IMR-90 (cell line): ENCODE measurements around the gene LMO1. TPM values are rescaled to one million over a fixed set of nuclear protein-coding genes. Genes with fewer than 3 reads are reported as not detected.

Source experiments
- ATAC-seq: fragments of 200-7000 bp; cut with Tn5 transposase; 2 replicates; pipeline ENCODE4 v1.9.1; 2020; ENCODE audit warnings: low read depth, mild to moderate bottlenecking, moderate library complexity
- BruUV-seq: library from RNA; stranded (reverse); fragments of 400-500 nt; replicated peaks from 2 replicates; lab custom pipeline; 2021; lab: Mats Ljungman, UMichigan
- CTCF ChIA-PET: fragments of 300-600 bp; formaldehyde crosslinking; extraction: SDS; loops from one replicate; lab custom pipeline; 2021; ENCODE audit warnings: antibody characterized with exemption; lab: Yijun Ruan, JAX
- POLR2A ChIA-PET: fragments of 300-600 bp; sonication (Branson Sonifier 250); formaldehyde crosslinking; loops from one replicate; lab custom pipeline; 2022; ENCODE audit warnings: antibody characterized with exemption; ENCODE audit not compliant: unreplicated experiment; lab: Charles Lee
- DNase-seq: peaks from one replicate; pipeline ENCODE4 v3.0.0; 2013
- H2AFZ ChIP-seq: replicated peaks from 2 replicates; pipeline ENCODE3; 2013; ENCODE audit warnings: low read length, mild to moderate bottlenecking; ENCODE audit not compliant: poor library complexity
- H2AK5ac ChIP-seq: 2 replicates; pipeline ENCODE4 v1.6.1; 2013; ENCODE audit warnings: low read depth, low read length, inconsistent platforms
- H2AK9ac ChIP-seq: replicated peaks from 2 replicates; pipeline ENCODE3; 2013; ENCODE audit warnings: mild to moderate bottlenecking, low read depth, low read length, moderate library complexity; ENCODE audit not compliant: poor library complexity
- H2BK120ac ChIP-seq: 2 replicates; pipeline ENCODE4 v1.6.1; 2013; ENCODE audit warnings: low read depth, low read length, inconsistent platforms
- H2BK15ac ChIP-seq: 3 replicates; pipeline ENCODE4 v1.6.1; 2013; ENCODE audit warnings: low read depth, low read length, inconsistent platforms
- H2BK20ac ChIP-seq: 2 replicates; pipeline ENCODE4 v1.6.1; 2013; ENCODE audit warnings: low read depth, mild to moderate bottlenecking, inconsistent platforms, low read length, moderate library complexity
- H2BK5ac ChIP-seq: 2 replicates; pipeline ENCODE4 v1.6.1; 2013; ENCODE audit warnings: mild to moderate bottlenecking, low read depth, low read length, inconsistent platforms; ENCODE audit not compliant: poor library complexity, severe bottlenecking
- H3K14ac ChIP-seq: replicated peaks from 2 replicates; pipeline ENCODE4 v1.6.1; 2013; ENCODE audit warnings: low read depth, low read length, inconsistent platforms
- H3K18ac ChIP-seq: 2 replicates; pipeline ENCODE4 v1.6.1; 2013; ENCODE audit warnings: low read depth, low read length, control low read depth
- H3K23ac ChIP-seq: 2 replicates; pipeline ENCODE4 v1.6.1; 2013; ENCODE audit warnings: low read depth, low read length, inconsistent platforms
- H3K27ac ChIP-seq: 2 replicates; pipeline ENCODE4 v1.5.1; 2013; ENCODE audit warnings: mild to moderate bottlenecking, control low read depth, low read length; ENCODE audit not compliant: insufficient read depth
- H3K27me3 ChIP-seq: 2 replicates; pipeline ENCODE4 v1.6.1; 2013; ENCODE audit warnings: low read length; ENCODE audit not compliant: control insufficient read depth, insufficient read depth
- H3K36me3 ChIP-seq: 2 replicates; pipeline ENCODE4 v1.6.1; 2013; ENCODE audit warnings: low read length, mixed read lengths; ENCODE audit not compliant: control insufficient read depth, insufficient read depth
- H3K4ac ChIP-seq: 2 replicates; pipeline ENCODE4 v1.6.1; 2013; ENCODE audit warnings: low read depth, low read length, inconsistent platforms
- H3K4me1 ChIP-seq: 2 replicates; pipeline ENCODE4 v1.6.1; 2013; ENCODE audit warnings: low read length, mixed read lengths; ENCODE audit not compliant: control insufficient read depth, insufficient read depth
- H3K4me2 ChIP-seq: 2 replicates; pipeline ENCODE4 v1.6.1; 2013; ENCODE audit warnings: low read depth, mild to moderate bottlenecking, control low read depth, low read length, moderate library complexity
- H3K4me3 ChIP-seq: 2 replicates; pipeline ENCODE4 v1.5.1; 2013; ENCODE audit warnings: low read depth, mild to moderate bottlenecking, control low read depth, low read length, moderate library complexity; ENCODE audit not compliant: insufficient read depth
- H3K56ac ChIP-seq: 2 replicates; pipeline ENCODE4 v1.6.1; 2013; ENCODE audit warnings: low read length, inconsistent platforms; ENCODE audit not compliant: insufficient read depth; ENCODE audit errors: extremely low read depth
- H3K79me1 ChIP-seq, 2 experiments: 2 replicates each; pipeline ENCODE4 v1.6.1; 2013; ENCODE audit warnings: low read length in 2 of 2, inconsistent platforms in 1 of 2, low read depth in 1 of 2
- H3K9ac ChIP-seq: 2 replicates; pipeline ENCODE4 v1.6.1; 2013; ENCODE audit warnings: low read depth, low read length, control low read depth
- H3K9me1 ChIP-seq: 2 replicates; pipeline ENCODE4 v1.6.1; 2013; ENCODE audit warnings: low read length, inconsistent platforms; ENCODE audit not compliant: insufficient read depth
- H3K9me3 ChIP-seq: 2 replicates; pipeline ENCODE4 v1.6.1; 2013; ENCODE audit warnings: low read length; ENCODE audit not compliant: control insufficient read depth, insufficient read depth
- H4K20me1 ChIP-seq: 2 replicates; pipeline ENCODE4 v1.6.1; 2013; ENCODE audit warnings: low read length, inconsistent platforms; ENCODE audit not compliant: insufficient read depth
- H4K5ac ChIP-seq: 2 replicates; pipeline ENCODE4 v1.6.1; 2013; ENCODE audit warnings: mild to moderate bottlenecking, low read depth, low read length, control low read depth
- H4K8ac ChIP-seq, 2 experiments: 2 replicates each; pipeline ENCODE4 v1.6.1; 2013; ENCODE audit warnings: low read depth in 2 of 2, low read length in 2 of 2, control low read depth in 1 of 2, inconsistent platforms in 1 of 2
- H4K91ac ChIP-seq: 2 replicates; pipeline ENCODE4 v1.6.1; 2013; ENCODE audit warnings: low read depth, low read length, inconsistent platforms; ENCODE audit not compliant: insufficient read depth
- BHLHE40 ChIP-seq: fragments of 150-350 bp; IDR thresholded peaks from 2 replicates; pipeline ENCODE4 v1.6.1; 2016; ENCODE audit warnings: mild to moderate bottlenecking, low read depth, low read length
- CEBPB ChIP-seq: IDR thresholded peaks from 2 replicates; pipeline ENCODE4 v1.6.1; 2012; ENCODE audit warnings: low read depth, low read length, improper control_type of control experiment
- CHD1 ChIP-seq: IDR thresholded peaks from 2 replicates; pipeline ENCODE4 v1.6.1; 2012; ENCODE audit warnings: low read depth, low read length, improper control_type of control experiment
- CTCF ChIP-seq: conservative IDR thresholded peaks from 2 replicates; pipeline ENCODE4 v1.5.1; 2012; ENCODE audit warnings: mild to moderate bottlenecking, low read depth, low read length, improper control_type of control experiment
- MXI1 ChIP-seq: IDR thresholded peaks from 2 replicates; pipeline ENCODE4 v1.6.1; 2012; ENCODE audit warnings: low read depth, mild to moderate bottlenecking, low read length, moderate library complexity, borderline replicate concordance
- NFE2L2 ChIP-seq: fragments of 150-350 bp; IDR thresholded peaks from 2 replicates; pipeline ENCODE4 v1.6.1; 2016; ENCODE audit warnings: low read depth, mild to moderate bottlenecking, low read length
- POLR2A ChIP-seq: IDR thresholded peaks from 2 replicates; pipeline ENCODE4 v1.6.1; 2012; ENCODE audit warnings: mild to moderate bottlenecking, low read depth, low read length
- RFX5 ChIP-seq: IDR thresholded peaks from 2 replicates; pipeline ENCODE4 v1.8.0; 2012; ENCODE audit warnings: low read depth, mild to moderate bottlenecking, low read length, moderate library complexity
- SMC3 ChIP-seq: fragments of 150-350 bp; IDR thresholded peaks from 2 replicates; pipeline ENCODE4 v1.6.1; 2016; ENCODE audit warnings: low read depth, mild to moderate bottlenecking, antibody characterized with exemption, low read length, moderate library complexity
- USF2 ChIP-seq: fragments of 150-350 bp; IDR thresholded peaks from 2 replicates; pipeline ENCODE4 v1.6.1; 2017; ENCODE audit warnings: mild to moderate bottlenecking, antibody characterized with exemption, low read length, low read depth
- WGBS, 2 experiments: methylation state at CpG; one replicate each; pipeline versions ENCODE4 v1.1.5 to v1.1.7; 2013; ENCODE audit warnings: missing lambda C conversion rate in 2 of 2; ENCODE audit not compliant: insufficient read length in 1 of 2; ENCODE audit errors: extremely low coverage in 2 of 2; 5-methylcytosine and 5-hydroxymethylcytosine counted together
- dilution Hi-C: fragments of 300-500 bp; cut with HindIII; formaldehyde crosslinking; loops from one replicate; pipeline ENCODE4 v1.14.3; 2018; ENCODE audit warnings: low sequenced_read_pairs; ENCODE audit not compliant: unreplicated experiment
- in situ Hi-C: fragments of 300-500 bp; cut with MboI; formaldehyde crosslinking; loops from 3 replicates; pipeline ENCODE4 v1.14.3; 2019; ENCODE audit warnings: low sequenced_read_pairs, inconsistent platforms, mixed read lengths
- intact Hi-C: fragments of 100-400 bp; cut with micrococcal nuclease; formaldehyde crosslinking; loops from 2 replicates; pipeline ENCODE4 v1.10.0; 2022
- polyA plus RNA-seq, 3 experiments: library from polyadenylated mRNA; depleted of rRNA; stranded (reverse); fragments of >200 nt; gene quantifications; 2 replicates each; pipeline ENCODE4 v1.2.3, GENCODE V29; 2012; ENCODE audit warnings: low replicate concordance in 1 of 3
- total RNA-seq: library from RNA; depleted of rRNA; stranded (reverse); fragments of >200 nt; gene quantifications from 2 replicates; pipeline ENCODE4 v1.2.3, GENCODE V29; 2012

Gene LMO1
- total and polyA plus RNA-seq, 2 of the 4 experiments (the other 2 are of a cell fraction): not detected

- Histone ChIP-seq H3K4me1 (no peaks in the 10 kb centered on the region), H3K18ac (no peak overlapping the region), H4K91ac (no peak overlapping the region), H3K9ac (no peak overlapping the region), H2AK9ac (no peak overlapping the region), H3K27ac (no peak overlapping the region), H4K5ac (no peak overlapping the region), H2AK5ac (no peak overlapping the region), H4K8ac (no peak overlapping the region), H2AFZ (no peak overlapping the region), H3K79me1 (no peaks in the 10 kb centered on the region), H3K4me2 (no peak overlapping the region), H2BK120ac (no peak overlapping the region), H3K27me3 (peaks cover 36% of the 10 kb centered on the region), H2BK20ac (no peak overlapping the region), H2BK5ac (no peak overlapping the region), H3K9me1 (no peaks in the 10 kb centered on the region), H4K20me1 (no peaks in the 10 kb centered on the region; the same call in 1 of the 2 replicates), H3K23ac (no peak overlapping the region), H3K4me3 (no peak overlapping the region), H3K14ac (no peak overlapping the region), H3K56ac (no peak overlapping the region), H3K4ac (no peak overlapping the region), H3K9me3 (no peaks in the 10 kb centered on the region), H3K36me3 (no peaks in the 10 kb centered on the region), H2BK15ac (no peak overlapping the region)
- in situ Hi-C loops: no loop called here
- TF ChIP-seq RFX5 (no peak), MXI1 (no peak), NFE2L2 (no peak), BHLHE40 (no peak), POLR2A (no peak), SMC3 (no peak), CEBPB (no peak), USF2 (no peak), CHD1 (no peak), CTCF (no peak)
- CTCF ChIA-PET: interaction anchor here (3.7 kb wide), 1 partner anchor 13 kb away, joined by 9 read pairs; the partner anchor contains the start of gene LMO1
- POLR2A ChIA-PET: no interaction called here
- BruUV-seq: no TSS peak
- dilution Hi-C loops: no loop called here
- ATAC-seq: no peak
- WGBS, 2 experiments: no CpG with 5 or more reads among the region's 5 CpGs
- intact Hi-C loops: no loop called here
- DNase-seq: no peak
Observed at GRCh38 chr11:8250434-8250833, 13.2 kb downstream of the LMO1 start.
